ENCODE data around the gene GPHN.

DNA sequence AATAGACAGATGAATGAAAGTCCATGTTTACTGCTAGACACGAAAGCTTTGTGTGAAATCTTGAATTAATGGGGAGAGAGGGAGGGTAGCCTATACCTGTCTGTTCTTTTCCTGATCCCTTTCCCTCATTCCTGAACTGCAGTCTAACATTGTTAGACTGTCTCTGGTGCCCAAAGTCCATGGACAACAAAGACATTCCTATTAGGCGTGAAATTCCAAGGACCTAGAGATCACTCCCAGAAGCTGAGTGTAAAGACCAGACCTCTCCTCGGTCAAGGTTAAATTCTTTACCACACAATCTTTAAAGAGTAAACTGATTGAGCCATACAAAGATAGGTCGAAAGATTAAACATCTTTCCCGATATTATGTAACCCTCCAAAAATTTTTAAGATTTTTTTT is 410.6 kb downstream of the GPHN start:
- TF ChIP-seq, protein P1, sequence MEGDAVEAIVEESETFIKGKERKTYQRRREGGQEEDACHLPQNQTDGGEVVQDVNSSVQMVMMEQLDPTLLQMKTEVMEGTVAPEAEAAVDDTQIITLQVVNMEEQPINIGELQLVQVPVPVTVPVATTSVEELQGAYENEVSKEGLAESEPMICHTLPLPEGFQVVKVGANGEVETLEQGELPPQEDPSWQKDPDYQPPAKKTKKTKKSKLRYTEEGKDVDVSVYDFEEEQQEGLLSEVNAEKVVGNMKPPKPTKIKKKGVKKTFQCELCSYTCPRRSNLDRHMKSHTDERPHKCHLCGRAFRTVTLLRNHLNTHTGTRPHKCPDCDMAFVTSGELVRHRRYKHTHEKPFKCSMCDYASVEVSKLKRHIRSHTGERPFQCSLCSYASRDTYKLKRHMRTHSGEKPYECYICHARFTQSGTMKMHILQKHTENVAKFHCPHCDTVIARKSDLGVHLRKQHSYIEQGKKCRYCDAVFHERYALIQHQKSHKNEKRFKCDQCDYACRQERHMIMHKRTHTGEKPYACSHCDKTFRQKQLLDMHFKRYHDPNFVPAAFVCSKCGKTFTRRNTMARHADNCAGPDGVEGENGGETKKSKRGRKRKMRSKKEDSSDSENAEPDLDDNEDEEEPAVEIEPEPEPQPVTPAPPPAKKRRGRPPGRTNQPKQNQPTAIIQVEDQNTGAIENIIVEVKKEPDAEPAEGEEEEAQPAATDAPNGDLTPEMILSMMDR (optimal IDR thresholded peaks at IDR 0.05 in 1 of 3, IDR thresholded peaks at IDR 0.05 in 1 of 3, conservative IDR thresholded peaks at IDR 0.05 in 1 of 3; ENCODE audit: extremely low read depth in 1 of 3, insufficient read depth in 2 of 3, low read length in 3 of 3): no peak
- TF ChIP-seq EZH2 (IDR thresholded peaks at IDR 0.05; ENCODE audit: low read length): no peak
